ENCODE results near the gene MSRB3. TPM values are rescaled to one million over a fixed set of nuclear protein-coding genes. Genes with fewer than 3 reads are reported as not detected.

MSRB3 gene
- total RNA-seq, 1 donor from 2014 or later = 18.3 TPM

DNA sequence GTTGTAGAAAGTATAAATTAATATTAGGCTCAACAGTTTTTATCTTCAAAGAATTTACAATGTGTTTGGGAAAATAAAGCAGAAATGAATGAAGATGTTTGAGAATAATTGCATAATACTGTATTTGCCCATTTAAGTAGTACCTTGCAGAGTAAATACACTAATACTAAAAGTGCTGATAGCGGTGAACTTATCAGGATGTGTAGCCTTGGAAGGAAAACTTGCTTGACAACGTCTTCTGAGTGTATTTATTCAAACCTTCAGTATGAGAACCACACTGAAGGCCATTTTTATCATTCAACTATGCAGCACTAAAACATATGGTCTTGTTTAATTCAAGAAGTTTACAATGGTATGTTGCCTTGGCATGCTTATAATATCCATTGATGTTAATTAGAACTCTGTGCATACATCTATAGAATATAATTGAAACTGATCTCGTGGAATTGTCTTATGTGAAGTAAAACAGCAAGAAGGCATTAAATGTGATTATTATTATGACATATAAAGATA lies 41.3 kb downstream of the MSRB3 start:
- TF ChIP-seq, protein P1, sequence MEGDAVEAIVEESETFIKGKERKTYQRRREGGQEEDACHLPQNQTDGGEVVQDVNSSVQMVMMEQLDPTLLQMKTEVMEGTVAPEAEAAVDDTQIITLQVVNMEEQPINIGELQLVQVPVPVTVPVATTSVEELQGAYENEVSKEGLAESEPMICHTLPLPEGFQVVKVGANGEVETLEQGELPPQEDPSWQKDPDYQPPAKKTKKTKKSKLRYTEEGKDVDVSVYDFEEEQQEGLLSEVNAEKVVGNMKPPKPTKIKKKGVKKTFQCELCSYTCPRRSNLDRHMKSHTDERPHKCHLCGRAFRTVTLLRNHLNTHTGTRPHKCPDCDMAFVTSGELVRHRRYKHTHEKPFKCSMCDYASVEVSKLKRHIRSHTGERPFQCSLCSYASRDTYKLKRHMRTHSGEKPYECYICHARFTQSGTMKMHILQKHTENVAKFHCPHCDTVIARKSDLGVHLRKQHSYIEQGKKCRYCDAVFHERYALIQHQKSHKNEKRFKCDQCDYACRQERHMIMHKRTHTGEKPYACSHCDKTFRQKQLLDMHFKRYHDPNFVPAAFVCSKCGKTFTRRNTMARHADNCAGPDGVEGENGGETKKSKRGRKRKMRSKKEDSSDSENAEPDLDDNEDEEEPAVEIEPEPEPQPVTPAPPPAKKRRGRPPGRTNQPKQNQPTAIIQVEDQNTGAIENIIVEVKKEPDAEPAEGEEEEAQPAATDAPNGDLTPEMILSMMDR (IDR thresholded peaks at IDR 0.05; ENCODE audit: insufficient read depth, low read length, poor library complexity, severe bottlenecking) = no peak
- Histone ChIP-seq H3K27me3 (ENCODE audit: control insufficient read depth, insufficient read depth, low read length) (no peaks in the 10 kb centered on the region), H3K36me3 (ENCODE audit: control insufficient read depth, insufficient read depth, low read length) (no peaks in the 10 kb centered on the region), H3K4me3 (ENCODE audit: low read depth, low read length) (no peak overlapping the region)
- DNase-seq (ENCODE audit: low read depth) = no peak

DNA sequence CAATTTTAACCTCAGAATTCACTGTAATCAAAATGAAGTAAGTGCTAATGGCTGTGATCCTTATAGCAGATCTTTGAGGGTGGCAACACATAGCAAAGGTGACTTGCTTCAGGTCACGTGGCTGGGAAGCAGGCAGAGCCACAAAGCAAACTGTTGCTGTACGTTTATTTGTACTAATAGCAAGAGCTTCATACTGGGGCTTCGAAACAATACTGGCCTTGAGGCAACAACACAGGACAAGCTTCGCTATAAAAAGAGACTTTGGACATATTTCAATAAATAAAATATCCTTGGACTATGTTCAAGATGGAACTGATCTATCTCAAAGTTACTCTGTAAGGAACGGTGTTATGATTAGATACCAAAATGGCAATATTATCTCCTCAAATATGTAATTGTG lies 44.6 kb downstream of the MSRB3 start:
- TF ChIP-seq, protein P1 (IDR thresholded peaks at IDR 0.05; ENCODE audit: insufficient read depth, low read length, poor library complexity, severe bottlenecking) = no peak

DNA sequence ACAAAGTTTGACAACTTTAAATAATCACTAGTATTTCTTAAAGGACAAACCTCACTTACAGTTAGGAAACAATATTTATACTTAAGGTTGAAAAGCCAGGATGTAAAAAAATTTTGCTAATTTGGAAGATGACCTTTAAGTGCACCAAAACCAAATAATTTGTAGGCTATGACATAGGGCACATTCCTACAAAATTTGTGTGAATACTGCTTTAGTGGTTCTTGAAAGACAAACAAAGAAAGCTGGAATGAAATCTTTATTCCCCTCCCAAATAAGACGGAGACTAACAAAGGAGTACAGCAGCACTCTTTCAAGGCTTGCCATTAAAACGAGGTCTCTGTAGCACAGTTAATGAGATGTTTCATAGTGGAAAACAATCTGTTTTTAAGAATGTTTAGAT lies 45.6 kb downstream of the MSRB3 start:
- no peaks in the 10 kb centered on the region for H3K36me3 ChIP-seq (ENCODE audit: control insufficient read depth, insufficient read depth, low read length)
- H3K4me3 ChIP-seq (ENCODE audit: low read depth, low read length) = no peak overlapping the region
- no peak for DNase-seq (ENCODE audit: low read depth)
- H3K27me3 ChIP-seq (ENCODE audit: control insufficient read depth, insufficient read depth, low read length) = no peaks in the 10 kb centered on the region
- TF ChIP-seq, protein P1 (IDR thresholded peaks at IDR 0.05; ENCODE audit: insufficient read depth, low read length, poor library complexity, severe bottlenecking) = no peak

More for the DNA sequence above, 44.6 kb downstream of the MSRB3 start:
- no peaks in the 10 kb centered on the region for H3K27me3 ChIP-seq (ENCODE audit: control insufficient read depth, insufficient read depth, low read length)
- no peaks in the 10 kb centered on the region for H3K36me3 ChIP-seq (ENCODE audit: control insufficient read depth, insufficient read depth, low read length)
- no peak overlapping the region for H3K4me3 ChIP-seq (ENCODE audit: low read depth, low read length)
- no peak for DNase-seq (ENCODE audit: low read depth)

DNA sequence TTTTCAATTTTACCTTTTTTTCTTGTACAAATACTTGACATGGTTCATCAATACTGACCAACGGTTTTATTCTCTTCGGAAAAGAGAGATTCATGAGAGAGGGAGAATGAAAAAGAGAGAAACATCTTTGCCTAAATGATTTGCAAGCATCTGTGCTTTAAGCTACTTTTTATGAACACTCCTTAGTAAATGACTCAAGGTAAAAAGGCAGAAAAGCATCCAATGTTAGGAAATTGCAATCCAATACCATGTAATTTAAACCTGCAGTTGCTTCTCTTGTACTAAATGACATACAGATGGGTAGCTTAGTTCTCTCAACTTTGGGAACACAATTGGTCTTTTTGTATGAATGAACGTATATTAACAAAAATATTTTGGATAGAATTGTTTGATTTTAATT lies 46.1 kb downstream of the MSRB3 start:
- TF ChIP-seq, protein P1 (IDR thresholded peaks at IDR 0.05; ENCODE audit: insufficient read depth, low read length, poor library complexity, severe bottlenecking) = no peak
- DNase-seq (ENCODE audit: low read depth) = no peak

DNA sequence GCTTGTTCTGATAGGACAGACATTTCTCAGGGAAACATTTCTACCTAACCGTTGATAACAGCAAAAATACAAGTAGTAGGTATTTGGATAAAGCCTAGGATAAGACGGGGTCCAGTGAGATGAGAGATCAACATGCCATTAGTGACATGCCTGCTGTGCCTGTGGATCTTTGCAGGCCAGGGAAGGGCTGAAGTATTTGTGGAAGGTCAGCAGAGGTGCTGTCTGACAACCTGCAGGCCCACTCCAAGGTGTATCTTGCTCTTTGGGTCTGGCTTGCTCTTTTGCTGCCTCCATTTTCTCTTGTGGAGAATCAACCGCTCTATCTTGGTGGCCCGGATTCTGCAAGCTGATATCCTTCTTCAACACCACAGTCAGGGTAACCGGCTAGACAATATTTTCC lies 46.7 kb downstream of the MSRB3 start:
- no peaks in the 10 kb centered on the region for H3K27me3 ChIP-seq (ENCODE audit: control insufficient read depth, insufficient read depth, low read length)
- DNase-seq (ENCODE audit: low read depth) = no peak
- no peaks in the 10 kb centered on the region for H3K36me3 ChIP-seq (ENCODE audit: control insufficient read depth, insufficient read depth, low read length)
- TF ChIP-seq, protein P1 (IDR thresholded peaks at IDR 0.05; ENCODE audit: insufficient read depth, low read length, poor library complexity, severe bottlenecking) = no peak
- no peak overlapping the region for H3K4me3 ChIP-seq (ENCODE audit: low read depth, low read length)

More for the DNA sequence above, 46.1 kb downstream of the MSRB3 start:
- H3K36me3 ChIP-seq (ENCODE audit: control insufficient read depth, insufficient read depth, low read length) = no peaks in the 10 kb centered on the region
- no peak overlapping the region for H3K4me3 ChIP-seq (ENCODE audit: low read depth, low read length)
- H3K27me3 ChIP-seq (ENCODE audit: control insufficient read depth, insufficient read depth, low read length) = no peaks in the 10 kb centered on the region

DNA sequence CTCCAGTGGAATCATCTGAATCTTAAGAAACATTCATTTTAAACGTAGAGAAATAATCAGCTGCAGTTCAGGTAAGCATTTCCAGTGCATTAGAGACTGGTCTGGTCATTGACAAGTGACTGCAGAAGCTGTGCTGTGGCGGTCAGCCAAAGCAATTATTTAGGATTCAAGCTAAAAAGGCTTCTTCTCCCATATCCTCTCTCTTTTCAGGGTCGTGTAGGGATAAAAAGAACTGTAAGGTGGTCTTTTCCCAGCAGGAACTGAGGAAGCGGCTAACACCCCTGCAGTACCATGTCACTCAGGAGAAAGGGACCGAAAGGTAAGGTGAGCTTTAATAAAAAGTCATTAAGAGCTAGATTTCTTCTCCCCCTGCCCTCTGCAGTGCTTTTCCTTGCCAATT lies 48.1 kb downstream of the MSRB3 start:
- Histone ChIP-seq H3K4me3 (ENCODE audit: low read depth, low read length) (no peak overlapping the region), H3K36me3 (ENCODE audit: control insufficient read depth, insufficient read depth, low read length) (no peaks in the 10 kb centered on the region), H3K27me3 (ENCODE audit: control insufficient read depth, insufficient read depth, low read length) (no peaks in the 10 kb centered on the region)
- TF ChIP-seq, protein P1 (IDR thresholded peaks at IDR 0.05; ENCODE audit: insufficient read depth, low read length, poor library complexity, severe bottlenecking) = no peak
- DNase-seq (ENCODE audit: low read depth) = no peak

Measured in kidney epithelial cell (primary cell).